IPS-11a (cell line): ENCODE results near the gene SLC7A1.

Experiments used
- H3K4me3 ChIP-seq: one replicate; pipeline ENCODE4 v1.5.1; 2013; ENCODE audit warnings: low read depth, low read length, control low read depth

Gene SLC7A1

DNA sequence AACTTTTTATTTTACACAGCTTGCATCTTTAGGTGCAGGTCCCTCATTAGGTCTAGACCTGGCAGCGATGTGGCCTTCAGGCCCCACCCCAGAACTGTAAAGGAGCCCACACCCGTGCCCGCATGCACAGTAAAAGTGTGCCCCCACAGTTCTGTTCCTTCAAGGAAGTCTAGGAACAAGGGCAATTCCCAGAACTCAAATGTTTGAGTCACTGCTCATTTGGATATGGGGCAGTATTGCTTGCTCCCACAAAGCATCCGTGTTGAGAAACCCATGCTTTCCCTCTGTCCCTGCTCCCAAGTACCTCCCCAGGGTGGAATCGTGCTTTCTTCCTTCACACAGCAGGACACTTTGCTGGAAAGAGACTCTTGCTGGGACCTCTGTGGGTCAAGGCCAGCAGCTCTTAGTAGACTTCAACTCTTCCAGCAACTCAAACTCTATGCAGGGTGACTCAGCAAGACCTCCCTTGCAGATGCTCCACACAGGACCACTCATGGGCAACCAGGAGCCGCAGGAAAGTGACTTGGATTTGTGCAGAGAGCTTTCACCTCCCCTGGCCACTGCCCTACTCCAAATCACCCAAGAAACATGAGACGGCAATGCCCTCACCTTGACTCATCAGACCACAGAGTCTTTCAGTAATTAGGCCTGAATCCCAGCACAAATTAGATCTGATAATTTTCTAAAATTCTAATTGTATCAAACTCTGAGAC, 12.3 kb downstream of the SLC7A1 start:
- no peak overlapping the region for H3K4me3 ChIP-seq

DNA sequence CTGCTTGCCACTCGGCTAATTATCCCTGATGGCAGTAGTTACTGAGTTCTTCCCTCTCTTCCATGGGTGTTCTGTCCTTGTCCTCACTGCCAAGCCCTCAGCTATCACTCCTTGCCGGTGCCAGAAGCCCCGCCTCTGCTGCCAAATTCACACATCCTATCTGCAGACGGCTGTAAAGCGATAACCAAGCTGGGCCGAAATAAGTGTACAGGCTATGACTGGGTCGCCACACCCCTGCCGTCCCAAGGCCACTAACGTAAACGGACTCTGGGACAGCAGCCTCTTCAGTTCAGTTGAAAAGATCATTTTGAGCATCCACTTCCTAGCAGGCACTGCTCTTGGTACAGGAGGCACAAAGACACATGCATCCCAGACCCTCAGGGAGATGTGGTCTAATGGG, 13.3 kb downstream of the SLC7A1 start:
- H3K4me3 ChIP-seq: no peak overlapping the region

DNA sequence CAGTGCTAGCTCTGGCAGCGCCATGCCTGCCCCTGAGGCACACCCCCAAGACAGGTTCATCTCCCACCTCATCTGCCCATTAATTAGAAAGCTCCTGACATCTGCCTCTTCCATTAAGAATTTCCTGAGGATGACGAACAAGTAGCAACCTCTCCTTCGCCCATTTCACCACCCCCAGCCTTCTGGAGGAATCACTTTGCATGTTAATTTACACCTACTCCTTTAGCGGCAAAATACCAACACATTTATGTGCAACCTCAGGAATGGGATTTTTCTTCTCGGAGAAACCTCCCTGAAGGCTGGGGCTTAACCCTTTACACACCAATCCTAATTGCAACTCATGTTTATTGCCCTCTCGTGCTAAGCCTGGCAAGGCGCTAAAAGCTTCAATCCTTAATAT, 13.8 kb downstream of the SLC7A1 start:
- no peak overlapping the region for H3K4me3 ChIP-seq

DNA sequence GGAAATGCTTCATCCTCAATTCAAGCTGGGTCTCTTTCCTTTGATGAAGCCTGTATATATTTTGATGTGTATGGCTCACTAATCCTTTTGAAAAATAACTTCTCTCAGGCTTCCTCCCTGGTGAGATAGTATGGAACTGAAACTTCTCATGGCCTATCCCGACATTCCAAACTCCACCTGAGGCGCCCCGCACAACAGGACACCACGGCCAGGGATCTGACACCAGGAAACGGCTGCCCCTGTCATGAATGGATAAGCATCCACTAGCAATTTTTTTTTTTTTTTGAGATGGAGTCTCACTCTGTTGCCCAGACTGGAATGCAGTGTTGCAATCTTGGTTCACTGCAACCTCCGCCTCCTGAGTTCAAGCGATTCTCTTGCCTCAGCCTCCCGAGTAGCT, 16.4 kb downstream of the SLC7A1 start:
- no peak overlapping the region for H3K4me3 ChIP-seq

DNA sequence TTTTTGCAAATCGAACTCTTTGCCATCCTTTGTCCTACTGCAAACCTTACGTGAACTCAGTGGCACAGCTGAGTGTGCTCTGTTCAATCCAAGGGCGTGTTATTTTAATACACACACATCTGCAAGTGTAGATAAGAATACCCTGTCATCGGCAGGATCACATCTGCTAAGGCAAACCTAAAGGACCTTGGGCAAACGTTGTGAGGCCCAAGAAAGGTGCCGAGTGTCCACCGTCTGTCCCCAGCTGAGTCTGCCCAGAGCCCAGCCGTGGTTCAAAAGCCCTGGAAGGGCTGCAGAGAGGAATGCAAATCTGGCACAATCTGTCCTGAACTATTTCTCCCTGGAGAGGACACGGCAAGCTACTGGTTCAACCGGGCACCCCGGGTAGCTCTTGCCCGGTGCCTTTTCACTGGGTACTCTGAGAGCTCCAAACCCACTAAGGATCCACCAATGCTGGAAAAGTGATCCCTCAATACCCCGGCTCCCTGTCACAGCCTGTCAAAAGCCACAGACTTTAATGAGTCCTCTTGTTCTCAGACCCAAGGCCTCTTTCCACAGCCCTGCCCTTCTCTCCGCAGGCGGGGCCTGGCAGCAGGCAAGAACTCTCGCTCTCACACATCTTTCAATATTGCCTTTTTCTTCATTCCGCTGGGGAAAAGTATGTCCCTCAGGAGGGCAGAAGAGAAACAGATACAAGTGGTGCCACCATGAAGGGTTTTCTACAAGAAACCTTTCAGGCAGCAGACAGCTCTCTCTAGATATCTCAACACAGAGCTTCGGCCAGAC, 17.0 kb downstream of the SLC7A1 start:
- H3K4me3 ChIP-seq: no peak overlapping the region

DNA sequence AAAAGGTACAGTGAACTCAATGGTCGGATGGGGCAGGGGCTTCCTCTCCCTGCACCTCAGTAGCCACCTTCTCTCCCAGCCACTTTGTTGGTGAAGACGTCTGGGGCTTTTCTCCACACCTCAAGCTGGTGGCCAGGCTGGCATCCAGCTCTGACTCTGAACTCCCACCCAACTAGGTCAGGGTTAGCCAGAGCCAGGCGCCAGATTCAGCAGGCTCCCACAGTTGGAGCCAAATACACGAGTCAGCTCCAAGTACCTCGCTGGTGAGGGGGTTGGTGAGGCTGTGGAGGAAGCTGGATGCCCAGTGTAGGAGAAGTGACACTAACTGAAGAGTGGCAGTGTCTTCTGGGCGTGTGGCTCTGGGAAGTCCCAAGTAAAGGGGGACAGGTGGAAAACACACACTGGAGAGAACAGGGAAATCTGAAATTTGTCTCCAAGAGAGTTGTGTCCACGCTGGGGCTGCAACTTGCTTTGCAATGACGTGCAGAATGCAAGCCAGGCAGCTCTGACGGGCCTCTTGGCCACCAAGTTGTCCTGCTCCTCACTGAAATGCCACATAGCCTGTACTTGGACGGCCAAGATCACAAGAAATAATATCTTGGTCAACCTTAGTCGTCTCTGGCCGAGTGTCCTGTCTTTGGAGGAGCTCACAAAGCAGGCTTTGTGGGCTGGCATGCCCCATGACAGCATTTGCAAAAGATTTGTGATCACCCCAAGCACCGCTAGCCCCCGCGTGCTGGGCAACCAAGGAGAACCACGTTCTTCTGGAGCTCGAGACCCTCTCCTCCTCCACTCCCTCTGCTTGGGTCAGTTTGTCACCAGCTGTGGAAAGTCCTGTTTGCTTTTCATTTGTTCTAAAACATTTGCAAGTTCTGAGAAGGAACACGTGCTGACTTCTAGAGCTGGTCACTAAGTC, 18.1 kb downstream of the SLC7A1 start:
- H3K4me3 ChIP-seq: no peak overlapping the region

DNA sequence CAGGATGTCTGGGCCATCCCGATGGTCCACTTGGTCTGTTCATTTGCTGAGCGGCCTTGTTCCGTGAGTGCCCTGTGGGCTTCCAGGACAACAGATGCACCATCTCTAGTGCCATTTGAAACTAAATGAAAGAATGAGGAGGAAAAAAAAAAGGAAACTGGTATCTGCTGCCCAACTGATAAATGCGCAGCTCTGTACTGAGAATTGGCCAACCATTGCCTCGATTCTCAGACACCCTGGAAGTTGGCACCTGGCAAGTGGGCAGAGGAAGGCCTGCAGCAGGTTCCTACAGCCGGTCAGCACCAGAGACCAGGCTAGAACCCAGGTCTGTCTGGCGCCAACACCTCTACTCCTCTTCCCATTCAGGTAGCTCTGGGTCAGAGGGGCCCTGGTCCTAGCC, 18.9 kb downstream of the SLC7A1 start:
- no peak overlapping the region for H3K4me3 ChIP-seq

DNA sequence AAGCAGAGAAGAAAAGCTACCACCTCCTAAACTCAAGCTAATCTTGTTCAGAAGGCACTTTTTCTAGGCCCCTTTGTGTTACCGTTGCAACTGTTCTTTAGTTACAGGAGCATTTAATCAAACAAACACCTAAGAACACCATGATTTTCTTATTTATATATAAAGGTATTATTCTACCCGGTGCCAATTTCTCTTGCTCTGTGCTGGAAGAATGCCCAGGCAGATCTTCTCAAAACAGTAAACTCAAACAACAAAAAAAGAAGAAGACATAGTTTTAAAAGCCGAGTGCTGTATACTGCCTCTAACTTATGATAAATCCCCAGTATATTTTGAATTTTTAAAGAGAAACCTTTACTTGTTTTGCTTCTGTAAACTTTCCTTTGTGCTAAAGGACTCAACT, 20.4 kb downstream of the SLC7A1 start:
- no peak overlapping the region for H3K4me3 ChIP-seq

DNA sequence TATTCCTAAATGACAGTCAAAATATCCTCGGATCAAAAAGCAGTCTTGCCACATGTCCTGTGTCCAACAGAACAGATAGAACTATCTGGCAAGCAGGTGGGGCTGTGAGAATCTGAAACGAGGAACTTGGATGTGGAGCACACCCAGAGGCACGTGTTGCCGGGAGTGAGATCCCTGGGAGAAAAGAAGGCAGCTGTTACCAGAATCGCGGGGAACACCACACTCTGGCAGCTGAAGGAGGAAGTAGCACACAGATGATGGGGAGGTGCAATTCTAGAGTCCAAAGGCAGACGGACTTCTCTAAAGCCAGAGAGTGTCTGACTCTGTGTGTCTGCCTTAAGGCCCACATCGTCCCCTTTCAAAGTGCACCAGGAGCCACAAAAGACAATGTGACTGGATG, 22.3 kb downstream of the SLC7A1 start:
- no peak overlapping the region for H3K4me3 ChIP-seq

DNA sequence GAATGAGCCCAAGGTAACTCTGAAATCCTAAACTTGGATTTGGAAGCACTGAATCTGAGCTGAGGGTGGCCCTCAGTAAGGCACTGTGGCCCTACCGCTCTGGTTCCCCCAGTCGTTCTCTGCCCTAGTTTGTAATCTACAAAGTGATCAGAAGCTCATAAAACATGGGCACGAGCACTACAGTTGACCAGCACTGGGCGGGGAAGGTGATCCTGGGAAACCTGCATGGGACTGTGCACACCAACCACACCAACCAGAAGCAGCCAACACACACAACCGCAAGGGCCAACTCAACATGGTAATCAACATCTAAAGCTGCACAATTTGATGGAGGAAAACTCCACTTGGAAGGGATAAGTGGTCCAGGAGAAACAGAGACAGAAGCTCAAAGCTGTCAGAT, 22.9 kb downstream of the SLC7A1 start:
- H3K4me3 ChIP-seq: no peak overlapping the region

DNA sequence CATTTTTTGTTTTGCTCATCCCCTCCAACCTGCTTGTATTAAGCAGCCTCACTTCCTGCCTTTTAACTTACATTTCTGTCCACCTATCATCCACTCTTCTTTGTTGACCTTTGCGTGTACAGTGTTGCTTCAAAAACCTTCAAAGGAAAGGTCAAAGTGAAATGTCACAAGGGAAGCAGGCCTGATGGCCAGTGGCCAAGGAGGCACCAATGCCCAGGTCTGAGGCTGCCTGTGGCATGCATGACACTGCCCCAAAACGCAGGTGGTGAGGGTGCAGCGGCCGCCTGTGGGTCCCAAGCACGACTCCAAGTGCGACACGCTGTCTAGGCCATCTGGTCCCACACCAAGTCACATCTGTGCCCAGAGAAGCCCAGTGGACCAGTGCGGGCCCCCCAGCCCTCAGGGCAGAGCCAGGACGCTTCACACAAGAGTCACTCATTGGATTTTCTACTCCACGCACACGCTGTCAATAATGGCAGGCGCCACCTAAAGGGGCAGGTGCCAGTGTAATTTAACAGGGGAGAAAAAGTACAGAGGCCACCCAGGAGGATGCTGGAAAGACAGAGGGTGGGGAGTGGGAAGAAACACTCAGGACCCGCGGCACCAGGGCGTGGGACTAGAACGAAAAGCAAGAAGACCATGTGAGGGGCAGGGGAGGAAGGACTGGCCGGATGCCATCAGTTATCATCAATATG, 23.5 kb downstream of the SLC7A1 start:
- no peak overlapping the region for H3K4me3 ChIP-seq

DNA sequence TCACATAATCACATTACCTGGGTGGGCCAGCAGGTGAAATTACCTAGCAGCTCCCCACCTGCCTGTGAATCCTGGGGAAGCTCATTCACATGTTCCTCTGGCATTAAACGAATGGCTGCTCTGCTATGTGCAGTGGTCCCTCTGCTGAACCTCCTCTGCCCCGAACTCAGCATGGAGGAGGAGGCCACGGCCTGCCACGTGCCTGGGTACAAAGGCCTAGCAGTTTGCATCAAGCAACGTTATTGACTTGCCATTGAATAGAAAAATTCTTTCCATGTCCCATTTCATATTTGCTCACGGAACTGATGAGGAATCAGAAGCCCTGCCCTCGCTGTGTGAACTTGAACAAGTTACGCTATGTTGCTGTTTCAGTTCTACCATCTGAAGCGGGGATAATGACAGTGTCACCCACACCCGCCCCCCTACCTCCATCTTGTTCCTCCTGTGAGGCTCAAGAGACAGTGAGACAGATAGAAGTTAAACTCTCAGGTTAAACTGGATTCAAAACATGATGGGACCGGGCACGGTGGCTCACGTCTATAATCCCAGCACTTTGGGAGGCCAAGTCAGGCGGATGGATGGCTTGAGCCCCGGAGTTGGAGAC, 25.3 kb downstream of the SLC7A1 start:
- H3K4me3 ChIP-seq: no peak overlapping the region

DNA sequence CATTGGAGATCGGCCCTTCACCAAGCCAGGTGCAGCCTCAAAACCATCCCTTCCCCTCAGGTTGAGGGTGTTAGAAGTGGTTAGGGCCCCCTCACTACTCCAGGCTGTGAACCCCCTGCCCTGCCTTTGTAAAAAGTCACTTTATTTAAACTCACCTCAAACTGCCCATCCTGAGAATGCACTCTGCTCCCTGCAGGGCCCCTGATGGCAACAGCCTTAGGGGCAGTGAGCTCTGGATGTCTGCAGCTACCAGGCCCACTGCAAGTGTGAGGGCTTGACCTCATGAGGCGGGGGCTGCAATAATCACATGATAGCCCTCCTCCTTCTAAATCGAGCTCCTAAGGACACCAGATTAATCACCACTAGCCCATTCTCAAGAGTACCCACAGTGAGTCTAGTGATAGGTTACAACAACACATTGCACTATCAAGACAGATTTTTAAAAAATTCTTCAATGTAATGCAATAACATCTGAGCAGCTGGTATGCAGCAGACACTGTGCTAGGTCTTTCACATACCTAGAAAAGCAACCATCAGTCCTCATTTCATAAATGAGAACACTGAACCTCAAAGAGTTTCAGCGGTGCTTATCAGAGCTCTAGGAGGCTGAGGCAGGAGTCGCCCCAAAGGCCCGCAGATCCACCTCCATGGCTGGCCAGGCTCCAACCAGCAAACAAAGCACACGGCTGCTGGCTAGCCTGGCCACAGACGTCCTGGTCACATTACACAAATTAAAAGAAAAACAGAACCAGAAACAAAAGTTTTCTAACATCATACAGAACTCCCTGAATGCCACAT, 26.0 kb downstream of the SLC7A1 start:
- H3K4me3 ChIP-seq: no peak overlapping the region

DNA sequence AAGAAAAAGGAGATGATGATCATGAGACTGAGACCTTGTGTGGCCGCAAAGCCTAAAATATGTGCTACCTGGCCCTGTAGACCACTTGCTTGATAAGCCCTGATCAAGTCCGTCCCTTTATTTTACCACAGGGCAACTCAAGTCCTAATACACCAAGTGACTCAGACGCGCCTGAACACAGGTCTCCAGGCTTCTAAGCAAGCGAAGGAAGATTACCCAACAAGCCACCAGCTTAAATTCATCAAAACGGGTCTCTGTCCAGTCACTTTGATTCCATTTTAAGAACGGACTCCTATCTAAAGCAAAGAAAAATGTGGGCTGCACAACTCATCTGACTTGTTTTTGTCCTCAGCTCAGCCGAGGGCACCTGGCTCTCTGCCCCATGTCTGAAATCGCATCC, 26.8 kb downstream of the SLC7A1 start:
- no peak overlapping the region for H3K4me3 ChIP-seq

DNA sequence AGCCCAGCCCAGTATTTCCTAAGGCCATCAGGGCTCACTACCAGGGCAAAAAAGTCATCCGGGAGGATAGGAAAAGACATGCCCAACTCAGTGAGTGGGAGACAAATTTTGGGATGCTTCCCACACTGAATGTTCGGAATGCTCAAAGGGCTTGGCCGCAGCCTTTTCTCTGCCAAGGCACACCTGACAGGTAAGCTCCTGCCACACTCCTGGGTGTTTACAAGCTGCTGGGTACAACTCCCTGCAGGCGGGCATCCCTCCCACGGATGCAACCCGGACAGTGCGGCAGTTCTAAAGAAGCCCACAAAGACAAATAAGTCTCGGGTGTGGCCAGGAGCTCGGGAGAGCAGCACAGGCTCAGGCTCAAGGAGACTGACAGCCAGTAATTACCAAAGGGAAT, 28.1 kb downstream of the SLC7A1 start:
- no peak overlapping the region for H3K4me3 ChIP-seq

DNA sequence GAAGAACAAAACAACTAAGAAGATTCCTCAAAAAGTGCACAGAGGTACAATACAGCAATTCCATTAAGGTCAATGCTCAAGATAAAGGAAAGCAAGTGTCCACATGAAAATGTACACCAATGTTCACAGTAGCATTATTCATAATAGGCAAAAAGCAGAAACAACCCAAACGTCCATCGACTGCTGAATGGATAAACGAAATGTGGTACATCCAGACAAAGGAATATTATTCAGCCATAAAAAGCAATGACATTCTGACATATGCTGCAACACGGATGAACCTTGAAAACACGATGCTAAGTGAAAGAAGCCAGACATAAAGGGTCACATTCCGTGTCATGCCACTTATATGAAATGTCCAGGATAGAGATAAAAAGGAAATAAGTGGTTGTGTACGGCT, 29.3 kb downstream of the SLC7A1 start:
- no peak overlapping the region for H3K4me3 ChIP-seq

DNA sequence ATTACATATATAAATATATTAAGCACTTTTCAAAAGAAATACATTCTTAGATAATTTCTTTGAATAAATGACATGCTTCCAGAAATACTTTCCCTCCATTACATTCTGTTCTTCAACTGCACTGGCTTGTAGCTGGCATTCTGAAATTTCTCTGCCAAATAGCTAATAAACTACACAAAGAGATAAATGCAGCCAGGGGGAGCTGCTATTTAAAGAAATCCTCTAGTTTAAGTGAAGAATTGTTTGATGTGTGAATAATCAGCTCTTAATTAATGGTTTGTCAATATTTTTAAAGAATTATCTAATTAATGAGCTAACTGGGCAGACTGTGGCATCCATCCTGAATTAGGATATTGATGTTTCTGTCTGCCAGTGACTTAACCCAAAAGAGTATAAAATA, 30.7 kb downstream of the SLC7A1 start:
- no peak overlapping the region for H3K4me3 ChIP-seq

DNA sequence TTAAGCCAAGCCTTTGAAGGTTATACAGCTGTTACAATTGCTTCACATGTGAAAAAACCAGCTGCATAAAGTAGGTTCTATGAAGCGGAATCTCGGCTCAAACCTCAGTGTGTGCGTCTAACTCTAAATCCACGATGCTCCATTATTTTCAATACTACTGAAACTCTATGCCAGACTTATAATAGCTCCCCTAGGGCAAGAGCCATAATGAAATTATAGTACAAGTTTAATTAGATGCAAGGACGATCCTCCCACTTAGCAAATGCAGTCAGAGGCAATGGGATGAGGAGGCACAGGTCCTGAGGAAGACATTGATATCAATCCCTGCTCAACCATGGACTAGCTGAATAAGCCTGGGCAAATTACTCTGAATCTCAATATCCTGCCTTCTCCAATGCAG, 31.1 kb downstream of the SLC7A1 start:
- no peak overlapping the region for H3K4me3 ChIP-seq

DNA sequence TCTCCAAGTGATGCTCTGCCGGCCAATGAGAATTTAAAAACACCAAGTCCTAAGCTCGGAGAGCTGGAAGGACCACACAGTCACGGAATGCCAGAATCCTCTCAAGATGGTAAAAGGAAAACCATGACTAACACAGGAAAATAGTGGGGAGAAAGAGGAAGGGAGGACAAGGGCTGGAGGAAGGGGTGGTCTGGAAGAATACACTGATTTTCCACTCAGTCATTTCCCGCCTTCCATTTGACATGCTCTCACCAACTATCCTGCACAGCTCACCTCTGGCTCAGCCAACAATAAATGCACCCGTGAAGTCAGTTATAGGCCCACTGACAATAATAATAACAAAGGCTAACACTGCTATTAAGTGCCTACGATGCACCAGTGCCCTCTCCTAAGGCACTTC, 31.5 kb downstream of the SLC7A1 start:
- no peak overlapping the region for H3K4me3 ChIP-seq
